Ovary (tissue), 9 donors: ENCODE data around the gene PALLD. TPM values are rescaled to one million over a fixed set of nuclear protein-coding genes. Genes with fewer than 3 reads are reported as not detected.

ENCODE experiments used
- DNase-seq, 5 donors: peaks; one replicate each; pipeline ENCODE4 v3.0.0-alpha.2; 2019 to 2020
- H3K27ac ChIP-seq, 2 donors: fragments of 200-600 bp; one replicate each; pipeline versions ENCODE4 v1.5.1 to v1.8.0; 2019 to 2022
- H3K27me3 ChIP-seq: fragments of 200-600 bp; one replicate; pipeline ENCODE4 v1.8.0; 2022
- H3K36me3 ChIP-seq: fragments of 200-600 bp; sonication (generic); one replicate; pipeline ENCODE4 v1.5.1; 2019
- H3K4me1 ChIP-seq: one replicate; pipeline ENCODE4 v1.8.1; 2013; ENCODE audit warnings: mild to moderate bottlenecking, moderate library complexity; ENCODE audit not compliant: insufficient read depth
- H3K4me3 ChIP-seq: fragments of 200-600 bp; sonication (generic); one replicate; pipeline ENCODE4 v1.5.1; 2017
- H3K9me3 ChIP-seq, 2 donors: fragments of 200-600 bp in 1 of 2; sonication (generic) in 1 of 2; one replicate each; pipeline versions ENCODE4 v1.5.1 to v1.8.1; 2013 to 2019; ENCODE audit warnings: mild to moderate bottlenecking in 1 of 2, moderate library complexity in 1 of 2
- CTCF ChIP-seq, 3 donors: fragments of 450-650 bp in 2 of 3; fragments of 200-600 bp in 1 of 3; IDR thresholded peaks; one replicate each; pipeline versions ENCODE4 v1.5.1 to v1.8.0; 2016 to 2022; ENCODE audit warnings: antibody characterized with exemption in 3 of 3, mild to moderate bottlenecking in 1 of 3
- EP300 ChIP-seq: sonication (generic); formaldehyde crosslinking; IDR thresholded peaks from one replicate; pipeline ENCODE4 v1.6.1; 2017; ENCODE audit warnings: antibody characterized with exemption
- POLR2A ChIP-seq: fragments of 450-650 bp; IDR thresholded peaks from one replicate; pipeline ENCODE4 v1.6.1; 2017; ENCODE audit warnings: antibody characterized with exemption, mild to moderate bottlenecking, moderate library complexity
- WGBS, 3 donors: extraction: QIAGEN DNeasy Blood & Tissue Kit in 1 of 3; methylation state at CpG; one replicate each; pipeline versions ENCODE4 v1.1.5 to v1.1.7; 2013 to 2017; 5-methylcytosine and 5-hydroxymethylcytosine counted together
- intact Hi-C, 4 donors: fragments of 100-400 bp; cut with DNase I; formaldehyde crosslinking; loops; one replicate each; pipeline versions ENCODE4 v1.11.0 to v1.15.1; 2022 to 2023
- polyA plus RNA-seq, 2 donors: library from polyadenylated mRNA; stranded (reverse); fragments of 200-250 nt in 1 of 2; fragments of 350-450 nt in 1 of 2; fragmentation: Illumina TruSeq in 1 of 2; extraction: RNeasy Lipid Tissue Mini Kit (QIAGEN cat#74804) in 1 of 2; gene quantifications; one replicate each; pipeline ENCODE4 v1.2.3, GENCODE V29; 2013 to 2014
- total RNA-seq, 7 donors: library from RNA; depleted of rRNA in 2 of 7; stranded (reverse); fragments of >200 nt in 2 of 7; fragmentation: NEBNext Ultra II Directional in 3 of 7; extraction: Animal tissue kit (Norgen Biotek cat#: 25700) in 3 of 7; gene quantifications; one replicate each; pipeline versions ENCODE4 v1.1.0 to v1.2.4, GENCODE V29; 2016 to 2023
- donor health status: DM: no; HTN: no; CAD: no; lungs with moderate emphysema.
- donor health status: DM: no; HTN: no; CAD: no.
- donor health status: Bipolar disorder and iron deficiency.
- donor health status: DM: yes; HTN: yes; CAD: no.
- donor health status: DM: no; HTN: no; CAD: no.
- donor health status: DM: yes; HTN: yes; CAD: no.

PALLD gene
- total and polyA plus RNA-seq, 9 donors, result 96.8 to 605 (median 137) TPM

- intact Hi-C loops, result no loop called here
- Histone ChIP-seq H3K36me3 (no peaks in the 10 kb centered on the region), H3K9me3 (no peaks in the 10 kb centered on the region), H3K4me3 (no peak overlapping the region), H3K4me1 (peaks cover 2% of the 10 kb centered on the region), H3K27me3 (no peaks in the 10 kb centered on the region), H3K27ac (no peak overlapping the region)
- no peak for DNase-seq
- TF ChIP-seq CTCF (IDR thresholded peaks at IDR 0.05) (no peak), POLR2A (no peak), EP300 (no peak)
Measured at GRCh38 chr4:168566726-168567125, 69.9 kb downstream of the PALLD start.

GRCh38 chr4:168569066-168569930, 72.4 kb downstream of the PALLD start:
- Histone ChIP-seq H3K27me3 (no peaks in the 10 kb centered on the region), H3K27ac (no peak overlapping the region), H3K4me1 (peaks cover 2% of the 10 kb centered on the region), H3K36me3 (no peaks in the 10 kb centered on the region), H3K4me3 (no peak overlapping the region), H3K9me3 (no peaks in the 10 kb centered on the region)
- intact Hi-C loops, result no loop called here
- WGBS, 3 donors, result 44 to 55% (median 53%) methylated on average over 9 of the region's 9 CpGs
- no peak for DNase-seq
- no peak for TF ChIP-seq EP300
- TF ChIP-seq CTCF (IDR thresholded peaks at IDR 0.05), result no peak
- TF ChIP-seq POLR2A, result no peak

GRCh38 chr4:168569931-168570276, 73.1 kb downstream of the PALLD start:
- H3K4me1 ChIP-seq, result peaks cover 2% of the 10 kb centered on the region
- H3K27ac ChIP-seq, result no peak overlapping the region
- no peak overlapping the region for H3K4me3 ChIP-seq
- no peaks in the 10 kb centered on the region for H3K9me3 ChIP-seq
- intact Hi-C loops, result no loop called here
- TF ChIP-seq POLR2A (no peak), EP300 (no peak), CTCF (IDR thresholded peaks at IDR 0.05) (no peak)
- no peaks in the 10 kb centered on the region for H3K27me3 ChIP-seq
- 51 to 77% (median 59%) methylated on average over 9 of the region's 9 CpGs for WGBS, 3 donors
- DNase-seq, result no peak
- H3K36me3 ChIP-seq, result no peaks in the 10 kb centered on the region

- no peak overlapping the region for H3K4me3 ChIP-seq
- H3K27ac ChIP-seq, result no peak overlapping the region
- H3K9me3 ChIP-seq, result no peaks in the 10 kb centered on the region
- no peak for TF ChIP-seq CTCF (IDR thresholded peaks at IDR 0.05)
- H3K4me1 ChIP-seq, result peaks cover 2% of the 10 kb centered on the region
- no peaks in the 10 kb centered on the region for H3K36me3 ChIP-seq
- intact Hi-C loops, result no loop called here
- no peak for DNase-seq
- H3K27me3 ChIP-seq, result no peaks in the 10 kb centered on the region
Measured at GRCh38 chr4:168570466-168570865, 73.6 kb downstream of the PALLD start.
